ENCODE measurements around the gene ZNF740.

ZNF740 gene

GRCh38 chr12:53215497-53215896, 35.0 kb downstream of the ZNF740 start:
- no peaks in the 10 kb centered on the region for H3K27me3 ChIP-seq
- no peak for DNase-seq
- H3K4me1 ChIP-seq, result peaks cover 4% of the 10 kb centered on the region; the same call in 1 of the 2 replicates
- H3K9me3 ChIP-seq, result no peaks in the 10 kb centered on the region
- H3K36me3 ChIP-seq, result 0 out of 2 replicates have a peak, but pooled peaks cover 2% of the 10 kb centered on the region
- no peak overlapping the region for H3K4me3 ChIP-seq (ENCODE audit: low read depth, low read length)
- TF ChIP-seq CTCF (IDR thresholded peaks at IDR 0.05; ENCODE audit: low read depth, low read length), result no peak

GRCh38 chr12:53217051-53217930, 36.8 kb downstream of the ZNF740 start:
- Histone ChIP-seq H3K27me3 (no peaks in the 10 kb centered on the region), H3K9me3 (no peaks in the 10 kb centered on the region), H3K4me3 (ENCODE audit: low read depth, low read length) (no peak overlapping the region), H3K36me3 (0 out of 2 replicates have a peak, but pooled peaks cover 2% of the 10 kb centered on the region), H3K4me1 (peaks cover 7% of the 10 kb centered on the region; the same call in 1 of the 2 replicates)
- DNase-seq, result no peak
- TF ChIP-seq CTCF (IDR thresholded peaks at IDR 0.05; ENCODE audit: low read depth, low read length), result no peak

- H3K4me3 ChIP-seq (ENCODE audit: low read depth, low read length), result no peak overlapping the region
- H3K4me1 ChIP-seq, result peaks cover 12% of the 10 kb centered on the region
These were observed 37.4 kb downstream of the ZNF740 start for GRCh38 chr12:53217931-53218307.

GRCh38 chr12:53218551-53219291, 38.2 kb downstream of the ZNF740 start:
- Histone ChIP-seq H3K4me1 (peaks cover 10% of the 10 kb centered on the region), H3K27me3 (no peaks in the 10 kb centered on the region), H3K4me3 (ENCODE audit: low read depth, low read length) (no peak overlapping the region), H3K36me3 (no peaks in the 10 kb centered on the region), H3K9me3 (no peaks in the 10 kb centered on the region)
- no peak for TF ChIP-seq CTCF (IDR thresholded peaks at IDR 0.05; ENCODE audit: low read depth, low read length)
- DNase-seq, result no peak

More at GRCh38 chr12:53217931-53218307, 37.4 kb downstream of the ZNF740 start:
- Histone ChIP-seq H3K36me3 (no peaks in the 10 kb centered on the region), H3K27me3 (no peaks in the 10 kb centered on the region), H3K9me3 (no peaks in the 10 kb centered on the region)
- no peak for DNase-seq
- TF ChIP-seq CTCF (IDR thresholded peaks at IDR 0.05; ENCODE audit: low read depth, low read length), result no peak

GRCh38 chr12:53219292-53219955, 38.9 kb downstream of the ZNF740 start:
- Histone ChIP-seq H3K9me3 (no peaks in the 10 kb centered on the region), H3K4me3 (ENCODE audit: low read depth, low read length) (peak overlapping the region; percentile 59), H3K27me3 (no peaks in the 10 kb centered on the region), H3K36me3 (no peaks in the 10 kb centered on the region), H3K4me1 (peaks cover 10% of the 10 kb centered on the region)
- no peak for DNase-seq
- no peak for TF ChIP-seq CTCF (IDR thresholded peaks at IDR 0.05; ENCODE audit: low read depth, low read length)

Measured in BE2C (cell line).